Raji (cell line): ENCODE data around the gene GCC1.

Source experiments
- POLR2A ChIP-seq: IDR thresholded peaks from 2 replicates; pipeline ENCODE4 v1.6.1; 2011; ENCODE audit warnings: low read depth, low read length, control low read depth; ENCODE audit not compliant: insufficient read depth

Gene GCC1

GRCh38 chr7:127578711-127579275 is 6.6 kb downstream of the GCC1 start:
- no peak for TF ChIP-seq POLR2A

- TF ChIP-seq POLR2A: no peak
Observed at GRCh38 chr7:127578036-127578684, 7.2 kb downstream of the GCC1 start.

- TF ChIP-seq POLR2A: no peak
Observed at GRCh38 chr7:127571741-127572505, 13.5 kb downstream of the GCC1 start.

GRCh38 chr7:127566242-127566641 is 19.2 kb downstream of the GCC1 start:
- no peak for TF ChIP-seq POLR2A

- no peak for TF ChIP-seq POLR2A
Observed at GRCh38 chr7:127557803-127558202, 27.6 kb downstream of the GCC1 start.

- TF ChIP-seq POLR2A: no peak
Observed at GRCh38 chr7:127556404-127556803, 29.0 kb downstream of the GCC1 start.

GRCh38 chr7:127551941-127552340 is 33.5 kb downstream of the GCC1 start:
- no peak for TF ChIP-seq POLR2A

GRCh38 chr7:127550247-127550646 is 35.1 kb downstream of the GCC1 start:
- no peak for TF ChIP-seq POLR2A

GRCh38 chr7:127546313-127546712 is 39.1 kb downstream of the GCC1 start:
- TF ChIP-seq POLR2A: no peak

- TF ChIP-seq POLR2A: no peak
Observed at GRCh38 chr7:127541548-127541947, 43.8 kb downstream of the GCC1 start.

- no peak for TF ChIP-seq POLR2A
Observed at GRCh38 chr7:127539116-127539515, 46.3 kb downstream of the GCC1 start.

GRCh38 chr7:127536741-127537140 is 48.7 kb downstream of the GCC1 start:
- no peak for TF ChIP-seq POLR2A

GRCh38 chr7:127536394-127536691 is 49.1 kb downstream of the GCC1 start:
- TF ChIP-seq POLR2A: no peak

- no peak for TF ChIP-seq POLR2A
Observed at GRCh38 chr7:127535546-127536393, 49.6 kb downstream of the GCC1 start.

GRCh38 chr7:127534636-127535035 is 50.8 kb downstream of the GCC1 start:
- TF ChIP-seq POLR2A: no peak
